Measurements from ENCODE around the gene VPS9D1.

GRCh38 chr16:89749637-89750036 lies 28.9 kb upstream of the VPS9D1 start:
- TF ChIP-seq REST (IDR thresholded peaks at IDR 0.05; ENCODE audit: low read depth) (no peak), EP300 (IDR thresholded peaks at IDR 0.05; ENCODE audit: borderline replicate concordance) (no peak)

Measured in Ishikawa (cell line).